OCI-LY1 (cell line): ENCODE data around the gene SLX4IP.

Experiments
- H2AFZ ChIP-seq: fragments of 200-600 bp; sonication (generic), shearing (Covaris generic); 2 replicates; pipeline ENCODE4 v1.6.0; 2014; ENCODE audit warnings: antibody characterized with exemption, mild to moderate bottlenecking, low read length
- H3F3A ChIP-seq: fragments of 200-600 bp; sonication (generic), shearing (Covaris generic); 2 replicates; pipeline ENCODE4 v1.6.0; 2014; ENCODE audit warnings: mild to moderate bottlenecking, antibody characterized with exemption, low read length, moderate library complexity; ENCODE audit not compliant: insufficient read depth
- H3K27ac ChIP-seq: fragments of 200-600 bp; sonication (generic); 2 replicates; pipeline ENCODE4 v1.5.1; 2014; ENCODE audit warnings: low read length, mixed run types, mild to moderate bottlenecking, low read depth; ENCODE audit not compliant: poor library complexity, severe bottlenecking
- H3K27me3 ChIP-seq: fragments of 200-600 bp; sonication (generic); 2 replicates; pipeline ENCODE4 v1.6.0; 2014; ENCODE audit warnings: antibody characterized with exemption, mild to moderate bottlenecking, low read length, moderate library complexity; ENCODE audit not compliant: insufficient read depth
- H3K36me3 ChIP-seq: fragments of 200-600 bp; sonication (generic); 2 replicates; pipeline ENCODE4 v1.6.1; 2014; ENCODE audit warnings: mild to moderate bottlenecking, antibody characterized with exemption, low read length, moderate library complexity, mixed read lengths; ENCODE audit not compliant: insufficient read depth
- H3K4me1 ChIP-seq: fragments of 200-600 bp; sonication (generic); 2 replicates; pipeline ENCODE4 v1.5.1; 2014; ENCODE audit warnings: mild to moderate bottlenecking, low read length, moderate library complexity; ENCODE audit not compliant: insufficient read depth, severe bottlenecking
- H3K4me2 ChIP-seq: fragments of 200-600 bp; sonication (generic), shearing (Covaris generic); 2 replicates; pipeline ENCODE4 v1.6.1; 2014; ENCODE audit warnings: low read length
- H3K4me3 ChIP-seq: fragments of 200-600 bp; sonication (generic); 2 replicates; pipeline ENCODE4 v1.5.1; 2014; ENCODE audit warnings: low read length, low read depth, mild to moderate bottlenecking, mixed read lengths; ENCODE audit not compliant: poor library complexity, severe bottlenecking
- H3K79me2 ChIP-seq: fragments of 200-600 bp; shearing (Covaris generic); 2 replicates; pipeline ENCODE4 v1.6.1; 2016; ENCODE audit warnings: mixed run types, low read length, mixed read lengths; ENCODE audit not compliant: insufficient read depth
- H3K9ac ChIP-seq: fragments of 200-600 bp; sonication (generic), shearing (Covaris generic); 2 replicates; pipeline ENCODE4 v1.6.1; 2014; ENCODE audit warnings: mild to moderate bottlenecking, low read length, mixed read lengths
- H3K9me2 ChIP-seq: fragments of 200-600 bp; sonication (generic), shearing (Covaris generic); 2 replicates; pipeline ENCODE4 v1.6.1; 2014; ENCODE audit warnings: low read depth, mild to moderate bottlenecking, low read length, mixed read lengths
- H3K9me3 ChIP-seq: fragments of 200-600 bp; shearing (Covaris generic); 2 replicates; pipeline ENCODE4 v1.6.1; 2014; ENCODE audit warnings: low read length, mixed read lengths
- H4K20me1 ChIP-seq: fragments of 200-600 bp; sonication (generic), shearing (Covaris generic); 2 replicates; pipeline ENCODE4 v1.6.0; 2016; ENCODE audit warnings: mild to moderate bottlenecking, low read length; ENCODE audit not compliant: insufficient read depth
- EZH2 ChIP-seq: fragments of 200-600 bp; sonication (generic), shearing (Covaris generic); IDR thresholded peaks from 2 replicates; pipeline ENCODE4 v1.8.0; 2017; ENCODE audit warnings: borderline replicate concordance, mixed run types, mild to moderate bottlenecking, antibody characterized with exemption, low read length, moderate library complexity, mixed read lengths
- TF ChIP-seq, protein P1 (sequence below): fragments of 200-600 bp; sonication (generic), shearing (Covaris generic); IDR thresholded peaks from 2 replicates; pipeline ENCODE4 v1.5.1; 2017; ENCODE audit warnings: mild to moderate bottlenecking, antibody characterized with exemption, low read length, moderate library complexity, mixed read lengths

Gene SLX4IP

GRCh38 chr20:10539818-10540553 is 104.9 kb downstream of the SLX4IP start:
- Histone ChIP-seq H4K20me1 (no peaks in the 10 kb centered on the region), H3K9me2 (no peaks in the 10 kb centered on the region), H3K36me3 (no peaks in the 10 kb centered on the region), H3K9me3 (no peaks in the 10 kb centered on the region), H3K79me2 (no peaks in the 10 kb centered on the region), H3F3A (no peaks in the 10 kb centered on the region), H3K27ac (no peak overlapping the region), H3K27me3 (no peaks in the 10 kb centered on the region), H2AFZ (no peak overlapping the region), H3K4me2 (no peak overlapping the region), H3K9ac (no peak overlapping the region), H3K4me3 (no peak overlapping the region), H3K4me1 (no peaks in the 10 kb centered on the region)
- TF ChIP-seq EZH2: no peak
- TF ChIP-seq, protein P1, sequence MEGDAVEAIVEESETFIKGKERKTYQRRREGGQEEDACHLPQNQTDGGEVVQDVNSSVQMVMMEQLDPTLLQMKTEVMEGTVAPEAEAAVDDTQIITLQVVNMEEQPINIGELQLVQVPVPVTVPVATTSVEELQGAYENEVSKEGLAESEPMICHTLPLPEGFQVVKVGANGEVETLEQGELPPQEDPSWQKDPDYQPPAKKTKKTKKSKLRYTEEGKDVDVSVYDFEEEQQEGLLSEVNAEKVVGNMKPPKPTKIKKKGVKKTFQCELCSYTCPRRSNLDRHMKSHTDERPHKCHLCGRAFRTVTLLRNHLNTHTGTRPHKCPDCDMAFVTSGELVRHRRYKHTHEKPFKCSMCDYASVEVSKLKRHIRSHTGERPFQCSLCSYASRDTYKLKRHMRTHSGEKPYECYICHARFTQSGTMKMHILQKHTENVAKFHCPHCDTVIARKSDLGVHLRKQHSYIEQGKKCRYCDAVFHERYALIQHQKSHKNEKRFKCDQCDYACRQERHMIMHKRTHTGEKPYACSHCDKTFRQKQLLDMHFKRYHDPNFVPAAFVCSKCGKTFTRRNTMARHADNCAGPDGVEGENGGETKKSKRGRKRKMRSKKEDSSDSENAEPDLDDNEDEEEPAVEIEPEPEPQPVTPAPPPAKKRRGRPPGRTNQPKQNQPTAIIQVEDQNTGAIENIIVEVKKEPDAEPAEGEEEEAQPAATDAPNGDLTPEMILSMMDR: no peak

- Histone ChIP-seq H3K27ac (no peak overlapping the region), H4K20me1 (no peaks in the 10 kb centered on the region)
Measured at GRCh38 chr20:10540636-10541493, 105.8 kb downstream of the SLX4IP start.

DNA sequence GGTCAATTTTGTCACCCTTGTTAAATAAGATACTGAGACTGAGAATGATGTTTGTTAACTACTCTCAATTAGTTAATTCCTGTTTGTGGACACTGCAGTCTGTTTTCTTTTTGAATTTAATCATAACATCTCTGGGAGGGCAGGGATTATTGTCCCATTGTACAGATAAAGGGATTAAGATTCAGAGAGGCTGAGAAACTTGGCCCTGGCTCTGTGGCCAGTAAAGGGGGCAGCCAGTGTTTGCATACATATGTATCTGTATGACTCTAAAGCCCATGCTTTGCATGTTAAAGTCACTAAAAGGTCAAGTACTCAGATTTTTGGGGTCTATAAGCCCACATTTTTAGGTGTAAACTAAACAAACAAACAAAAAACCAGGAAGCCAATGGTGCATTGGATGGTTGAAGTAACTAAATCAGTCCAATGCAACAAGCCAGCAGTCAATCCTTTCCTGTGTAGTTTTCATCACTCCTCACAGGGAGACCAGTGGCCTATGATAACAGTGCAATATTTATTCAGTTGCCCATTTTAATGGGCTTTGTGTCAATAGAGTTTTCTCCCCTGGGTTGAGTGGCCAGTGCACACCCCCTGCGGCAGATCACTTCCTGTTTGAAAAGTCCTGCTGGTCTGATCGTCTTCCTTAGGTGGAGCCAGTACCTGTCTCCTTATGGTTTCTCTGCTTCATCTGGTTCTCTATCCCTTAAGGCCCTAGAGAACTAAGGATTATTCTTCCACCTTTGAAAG is 106.7 kb downstream of the SLX4IP start:
- no peak overlapping the region for H2AFZ ChIP-seq
- no peak overlapping the region for H3K9ac ChIP-seq
- H3K27me3 ChIP-seq: no peaks in the 10 kb centered on the region
- H3K4me2 ChIP-seq: no peak overlapping the region
- no peak overlapping the region for H3K4me3 ChIP-seq
- H3K9me3 ChIP-seq: no peaks in the 10 kb centered on the region
- H3K36me3 ChIP-seq: no peaks in the 10 kb centered on the region
- no peaks in the 10 kb centered on the region for H4K20me1 ChIP-seq
- no peaks in the 10 kb centered on the region for H3K4me1 ChIP-seq
- H3K27ac ChIP-seq: no peak overlapping the region
- H3K9me2 ChIP-seq: no peaks in the 10 kb centered on the region
- no peaks in the 10 kb centered on the region for H3F3A ChIP-seq
- no peak for TF ChIP-seq EZH2
- TF ChIP-seq, protein P1: no peak
- no peaks in the 10 kb centered on the region for H3K79me2 ChIP-seq

More at GRCh38 chr20:10540636-10541493, 105.8 kb downstream of the SLX4IP start:
- no peaks in the 10 kb centered on the region for H3K79me2 ChIP-seq
- H3K9ac ChIP-seq: no peak overlapping the region
- no peak overlapping the region for H3K4me2 ChIP-seq
- no peaks in the 10 kb centered on the region for H3K4me1 ChIP-seq
- no peaks in the 10 kb centered on the region for H3K36me3 ChIP-seq
- H3F3A ChIP-seq: no peaks in the 10 kb centered on the region
- TF ChIP-seq, protein P1: no peak
- TF ChIP-seq EZH2: no peak
- H3K9me3 ChIP-seq: no peaks in the 10 kb centered on the region
- no peak overlapping the region for H2AFZ ChIP-seq
- H3K27me3 ChIP-seq: no peaks in the 10 kb centered on the region
- H3K4me3 ChIP-seq: no peak overlapping the region
- no peaks in the 10 kb centered on the region for H3K9me2 ChIP-seq
